Lung microvascular endothelial cell (primary cell): ENCODE data around the gene ELOVL3. TPM values are rescaled to one million over a fixed set of nuclear protein-coding genes. Genes with fewer than 3 reads are reported as not detected.
A peak's percentile ranks its signal among the peaks of the same experiment; 100 is the strongest.
"Not testable (repeated sequence)": the region's sequence is repeated elsewhere in the genome, so short reads cannot be mapped to it uniquely, and the experiment has no call there.

Experiments used
- DNase-seq, 2 donors: peaks; one replicate each; pipeline versions ENCODE4 v3.0.0 to v3.0.0-alpha.2; 2010; ENCODE audit warnings: low read depth in 2 of 2
- total RNA-seq: library from RNA; depleted of rRNA; stranded (reverse); fragments of >200 nt; gene quantifications from 2 replicates; pipeline ENCODE4 v1.2.1, GENCODE V29; 2014

Gene ELOVL3
- total RNA-seq, 1 donor from 2014 or later = not detected

DNA sequence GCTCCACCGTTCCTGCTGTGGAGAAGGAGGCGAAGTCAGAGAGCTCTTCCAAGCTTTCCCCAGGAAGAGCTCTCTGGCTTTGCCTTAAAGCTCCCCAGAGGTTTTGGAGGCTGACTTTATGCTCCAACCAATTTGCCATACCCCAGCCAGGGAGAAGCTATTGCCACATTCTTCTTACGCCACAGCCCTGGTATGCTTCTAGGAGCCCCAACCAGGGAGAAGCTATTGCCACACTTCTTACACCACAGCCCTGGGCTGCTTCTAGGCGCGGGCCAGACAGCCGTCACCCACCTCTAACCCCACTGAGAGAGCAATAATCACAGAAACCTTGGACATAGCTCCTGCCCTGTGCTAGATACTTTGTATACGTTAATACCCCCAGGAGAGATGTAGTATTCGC, 951 bp downstream of the ELOVL3 start:
- DNase-seq = no peak

DNA sequence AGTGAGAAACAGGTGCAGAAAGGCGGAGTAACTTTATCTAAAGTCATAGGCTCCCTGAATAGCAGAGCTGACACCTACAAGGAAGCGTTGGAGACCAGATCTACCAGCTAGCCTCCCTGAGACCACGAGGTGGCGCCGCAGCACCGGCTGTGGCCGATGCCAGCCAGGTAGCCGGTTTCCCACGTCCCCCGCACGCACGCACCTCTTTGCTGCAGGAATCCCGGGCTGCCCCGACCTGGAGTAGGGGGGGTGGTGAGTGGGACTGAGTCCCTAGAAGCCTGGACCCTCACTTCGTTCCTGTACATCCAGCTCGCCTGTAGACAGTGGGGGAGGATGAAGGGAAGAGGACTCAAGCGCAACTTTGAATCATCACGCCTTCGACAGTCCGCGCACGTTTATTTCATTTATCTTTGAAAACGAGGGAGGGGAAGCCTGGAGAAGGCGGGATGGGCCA, 3.7 kb downstream of the ELOVL3 start:
- DNase-seq = peak; percentile 77 to 88

DNA sequence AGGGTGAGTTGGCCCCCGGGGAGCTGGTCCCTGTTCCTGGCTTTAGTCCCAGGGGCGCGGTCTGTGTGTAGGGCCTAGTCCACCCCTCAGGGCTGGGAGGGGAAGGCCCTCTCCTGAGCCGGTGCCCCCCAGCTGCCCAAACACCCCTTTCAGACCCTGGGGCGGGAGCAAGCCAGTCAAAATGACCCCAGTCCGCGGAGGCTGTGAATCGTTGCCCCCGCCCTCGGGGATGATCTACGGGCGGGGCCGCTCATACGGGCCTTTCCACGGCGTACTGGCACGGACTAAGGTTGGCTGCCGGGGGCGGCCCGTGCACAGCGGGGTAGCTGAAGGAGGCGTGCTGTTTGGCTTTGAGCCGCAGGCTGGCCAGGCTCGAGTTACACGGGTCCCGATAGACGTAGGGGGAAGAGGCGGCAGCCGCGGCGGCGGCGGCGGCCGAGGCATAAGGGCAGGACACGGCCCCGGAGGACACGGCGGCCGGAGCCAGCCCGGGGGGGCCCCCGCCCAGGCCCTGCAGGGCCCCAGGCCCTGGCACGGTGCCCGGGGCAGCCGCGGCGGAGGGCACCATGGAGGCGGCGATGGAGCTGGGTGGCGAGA, 4.3 kb downstream of the ELOVL3 start:
- no peak for DNase-seq

DNA sequence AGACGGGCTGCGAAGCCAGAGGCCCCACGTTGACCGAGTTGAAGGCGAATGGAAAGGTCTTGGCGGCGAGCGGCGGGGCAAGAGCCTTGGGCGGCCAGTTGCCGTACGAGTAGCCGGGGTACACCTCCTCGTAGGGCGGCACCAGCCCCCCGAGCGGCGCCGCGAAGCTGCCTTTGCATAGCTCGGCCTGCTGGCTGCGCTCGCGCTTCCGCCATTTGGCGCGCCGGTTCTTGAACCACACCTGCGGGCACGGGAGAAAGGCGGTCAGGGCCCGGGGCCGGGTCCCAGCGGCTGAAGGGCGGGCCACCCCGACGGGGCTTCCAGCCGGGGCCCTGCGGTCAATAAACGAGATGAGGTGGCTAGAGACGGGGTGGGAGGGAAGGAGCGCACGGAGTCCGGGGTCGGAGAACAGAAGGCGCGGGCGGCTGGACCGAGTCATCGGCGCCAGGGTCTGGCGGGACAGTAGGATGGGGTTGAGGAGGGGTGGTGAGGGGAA, 4.8 kb downstream of the ELOVL3 start:
- DNase-seq = peak; percentile 37 to 51

DNA sequence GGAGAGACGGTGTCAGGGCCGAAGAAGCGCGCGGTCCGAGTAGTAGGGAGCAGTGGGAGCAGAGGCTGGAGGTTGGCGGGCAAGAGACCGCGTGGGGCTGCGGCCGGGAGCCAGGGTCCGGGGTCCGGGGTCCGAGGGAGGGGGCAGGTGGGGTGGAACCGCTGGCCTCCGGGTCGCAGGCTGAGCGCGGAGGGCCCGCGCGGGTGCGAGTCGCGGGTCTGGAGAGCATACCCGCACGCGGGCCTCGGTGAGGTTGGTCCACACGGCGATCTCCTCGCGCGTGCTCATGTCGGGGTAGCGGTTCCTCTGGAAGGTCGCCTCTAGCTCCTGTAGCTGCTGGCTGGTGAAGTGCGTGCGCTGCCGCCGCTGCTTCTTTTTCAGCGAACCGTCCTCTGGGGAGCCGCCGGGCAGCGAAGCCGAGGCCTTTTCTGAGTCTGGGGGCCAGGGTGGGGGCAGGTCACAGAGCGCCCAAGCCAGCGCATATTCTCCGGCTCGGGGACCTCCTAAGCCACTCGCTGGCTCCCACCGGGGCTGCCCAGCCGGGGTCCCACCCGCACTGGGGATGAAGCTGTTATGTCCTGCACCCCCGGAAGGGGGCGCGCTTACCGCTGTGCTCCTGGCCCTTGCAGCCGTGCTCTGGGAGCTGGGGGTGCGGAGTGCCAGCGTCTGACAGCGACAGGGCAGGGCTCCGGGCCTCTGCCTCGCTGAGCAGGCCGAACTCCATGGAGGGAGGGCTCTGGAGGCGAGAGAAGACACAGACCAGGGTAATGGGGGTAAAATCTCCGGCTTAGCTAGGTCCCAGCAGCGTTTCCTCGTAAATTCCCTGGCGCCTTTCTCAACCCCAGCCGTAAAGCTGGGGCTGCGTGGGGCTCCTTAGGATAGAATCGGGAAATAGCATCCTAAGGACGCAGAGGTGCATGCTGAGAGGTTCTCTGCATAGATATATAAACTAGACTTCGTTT, 5.5 kb downstream of the ELOVL3 start:
- DNase-seq = peak in 1 of 2 donors; percentile 58

DNA sequence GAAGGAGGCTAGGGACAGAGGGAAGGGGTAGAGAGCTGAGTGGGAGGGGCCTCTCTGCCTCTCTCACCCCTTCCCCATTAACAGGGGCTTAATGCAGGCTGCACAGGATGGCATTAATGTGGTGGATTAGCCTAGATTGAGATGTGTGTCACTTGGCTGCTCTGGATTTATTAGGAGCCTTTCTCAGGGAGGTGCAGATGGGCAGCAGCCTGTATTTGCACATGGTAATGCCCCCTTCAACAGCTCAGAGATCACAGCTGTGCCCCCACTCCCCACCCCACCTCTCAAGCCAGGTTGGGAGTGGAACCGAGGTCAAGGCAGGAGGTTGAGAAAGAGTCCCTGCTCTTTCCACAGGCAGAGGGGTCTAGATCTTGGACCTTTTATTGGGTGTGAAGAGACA, 7.9 kb downstream of the ELOVL3 start:
- no peak for DNase-seq

DNA sequence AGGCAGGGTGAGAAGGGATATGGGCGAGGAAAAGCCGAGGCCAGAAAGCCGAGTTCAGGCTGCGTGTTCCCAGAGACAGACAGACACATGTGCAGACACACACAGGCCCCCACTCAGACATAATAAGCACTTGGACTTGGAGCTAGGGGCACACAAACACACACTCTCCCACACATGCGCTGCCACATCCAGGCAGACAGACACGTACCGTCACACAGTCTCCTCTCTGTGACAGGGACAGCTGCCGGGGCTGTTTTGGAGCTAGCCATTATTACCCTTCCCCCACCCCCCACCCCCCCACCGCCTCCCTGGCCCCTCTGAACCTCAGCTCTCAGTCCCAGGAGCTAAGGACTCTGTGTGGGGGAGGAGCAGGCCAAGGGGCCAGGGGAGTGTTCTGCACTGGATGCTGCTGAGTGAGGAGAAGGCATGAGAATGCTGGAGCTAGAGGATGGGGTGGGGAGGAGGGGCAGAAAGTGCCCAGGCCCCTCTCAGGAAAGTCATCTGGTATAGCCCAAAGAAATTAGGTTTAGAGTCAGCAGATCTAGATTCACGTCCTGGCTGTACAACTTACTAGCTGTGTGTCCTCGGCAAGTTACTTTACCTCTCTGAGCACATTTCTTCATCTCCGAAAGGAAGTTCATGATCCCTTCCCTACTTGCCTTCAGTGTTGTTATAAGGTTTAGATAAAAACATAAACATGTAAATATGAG, 8.9 kb downstream of the ELOVL3 start:
- DNase-seq = no peak

DNA sequence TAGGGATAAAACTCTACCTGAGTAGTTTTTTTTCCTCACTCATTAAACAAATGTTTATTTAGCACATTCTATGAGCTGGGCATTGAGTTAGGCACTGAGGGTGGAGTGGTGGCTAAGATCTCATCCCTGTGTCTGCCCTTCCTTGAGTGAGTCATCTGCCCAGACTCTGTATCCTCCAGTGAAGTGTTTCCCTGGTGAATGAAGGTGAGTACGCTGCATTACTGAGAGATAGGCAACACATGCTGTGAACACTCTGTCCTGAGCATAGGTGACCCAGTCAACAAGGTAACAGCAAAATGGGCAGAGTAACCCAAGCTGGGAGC, 9.5 kb downstream of the ELOVL3 start:
- no peak for DNase-seq

DNA sequence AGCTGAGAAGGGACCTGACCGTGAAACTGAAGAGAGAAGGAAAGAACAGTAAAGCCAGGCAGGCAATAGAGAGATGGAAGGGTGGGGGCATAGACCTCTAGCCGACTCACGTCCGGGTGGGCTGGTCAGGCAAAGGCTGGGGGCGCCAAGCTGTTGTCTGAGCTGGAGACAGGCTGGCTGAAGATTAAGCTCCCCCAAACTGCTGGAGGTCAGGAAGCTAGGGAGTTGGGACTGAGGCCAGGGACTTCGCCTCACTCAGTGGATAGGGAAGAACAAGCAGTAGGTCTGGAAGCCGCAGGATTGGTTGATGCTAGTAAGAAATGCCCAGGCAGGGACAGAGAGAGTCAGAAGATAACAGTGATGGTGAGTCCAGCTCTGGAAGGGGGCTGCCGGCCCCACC, 9.9 kb downstream of the ELOVL3 start:
- DNase-seq = no peak

DNA sequence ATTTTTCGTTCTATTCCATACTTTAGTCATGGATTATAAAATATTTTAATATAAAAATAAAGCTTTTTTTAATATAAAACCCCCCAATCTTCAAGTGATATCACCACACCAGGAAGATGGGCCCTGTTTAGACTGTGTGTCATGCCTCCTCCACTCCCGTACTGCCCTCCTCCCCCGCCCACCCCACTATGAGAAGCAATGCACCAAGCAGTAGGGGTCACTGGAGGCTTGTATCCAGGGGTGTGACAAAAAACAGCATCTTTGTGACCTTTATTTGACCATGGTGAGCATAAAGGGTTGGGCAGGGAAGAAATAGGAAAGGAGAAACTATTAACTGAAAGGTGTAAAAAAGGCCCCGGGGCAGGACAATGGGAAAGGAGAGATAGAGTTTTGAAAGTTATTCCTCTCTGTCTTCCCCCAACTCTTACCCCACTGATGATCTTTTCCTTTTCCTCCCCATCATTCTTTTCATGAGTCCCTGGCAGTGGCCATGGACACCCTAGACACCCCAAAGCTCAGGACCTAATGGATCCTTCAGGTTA, 11.7 kb downstream of the ELOVL3 start:
- no peak for DNase-seq

DNA sequence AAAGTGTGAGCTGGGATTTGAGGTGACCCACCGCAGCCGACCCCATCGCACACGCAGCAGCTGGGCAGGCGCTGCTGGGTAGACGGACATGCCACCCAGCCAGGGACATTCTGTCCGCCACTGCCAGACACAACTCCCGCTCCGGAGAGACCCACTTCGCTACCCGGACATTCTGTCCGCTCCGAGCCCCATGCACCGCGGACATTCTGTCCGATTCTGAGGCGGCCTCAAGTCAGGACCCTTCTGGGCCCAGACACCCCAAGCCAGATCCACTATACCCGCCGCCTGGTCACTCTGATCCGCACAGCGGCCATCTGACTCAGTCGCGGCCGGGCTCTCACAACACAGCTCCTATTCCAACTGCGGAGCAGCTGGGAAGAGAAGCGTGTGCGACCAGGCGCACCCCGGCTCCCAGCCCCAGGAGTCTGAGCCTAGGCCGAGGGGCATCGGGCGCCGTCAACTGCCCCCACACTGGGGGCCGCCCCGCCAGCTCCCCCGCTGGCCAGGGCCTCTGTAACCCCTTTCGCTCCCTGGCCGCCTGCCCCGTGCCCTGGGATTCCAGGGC, 14.4 kb downstream of the ELOVL3 start:
- peak in 1 of 2 donors; percentile 28 for DNase-seq

DNA sequence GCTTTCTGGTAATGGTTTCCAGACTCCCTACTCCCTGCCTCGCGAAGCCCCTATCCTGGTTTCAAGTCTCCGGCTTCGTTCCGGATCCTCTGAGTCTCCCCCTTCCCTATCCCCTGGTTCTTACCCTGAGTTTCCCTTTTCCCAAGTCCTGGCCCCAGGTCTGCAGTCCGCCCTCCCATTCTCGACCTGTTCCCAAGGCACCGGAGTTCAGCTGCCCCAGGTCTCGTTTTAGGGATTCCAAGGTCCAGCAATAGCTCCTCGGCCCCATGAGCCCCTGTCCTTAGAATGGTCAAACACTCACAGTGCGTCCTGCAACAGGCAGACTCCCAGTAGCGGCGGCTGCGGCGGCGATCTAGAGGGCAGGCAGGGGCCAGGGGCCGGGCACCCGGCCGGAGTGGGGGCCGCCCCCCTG, 14.9 kb downstream of the ELOVL3 start:
- no peak for DNase-seq

DNA sequence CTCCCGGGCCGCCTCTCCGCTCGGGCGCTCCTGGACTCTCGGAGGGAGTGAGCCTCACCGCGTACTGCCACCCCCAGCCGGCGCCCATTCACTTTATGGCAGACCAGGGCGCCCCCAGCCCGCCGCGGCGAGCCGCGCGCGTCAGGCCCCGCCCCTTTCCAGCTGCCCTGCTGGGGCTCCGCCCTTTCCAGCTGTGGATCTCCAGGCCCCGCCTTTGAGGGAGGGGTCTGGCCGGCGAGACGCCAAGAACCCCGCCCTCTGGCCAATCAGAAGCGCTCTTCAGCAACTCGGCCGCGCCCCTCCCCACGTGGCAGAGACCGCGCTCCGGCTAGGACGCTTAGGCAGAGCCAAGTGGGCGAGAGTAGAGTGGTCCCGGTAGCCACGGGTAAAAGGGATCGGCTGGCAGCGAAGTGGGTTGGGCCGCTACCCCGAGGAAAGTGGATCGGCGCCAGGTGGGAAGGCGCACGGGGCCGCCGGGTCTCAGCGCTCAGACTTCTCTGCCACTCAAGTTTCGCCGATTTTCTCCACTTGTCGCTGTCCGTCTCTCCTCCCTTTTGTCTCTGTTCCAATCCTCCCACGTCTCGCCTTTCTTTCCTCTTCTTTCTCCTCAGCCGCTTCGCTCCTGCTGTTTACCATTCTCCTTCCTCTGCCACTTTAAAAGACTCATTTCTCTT, 15.5 kb downstream of the ELOVL3 start, which contains the start of gene PITX3:
Gene PITX3, minus strand, starts transcription at position 69 of the 674 bp plus-strand sequence. CDS start 9,432 bp downstream, outside the sequence.
- peak; percentile 84 to 93 for DNase-seq

DNA sequence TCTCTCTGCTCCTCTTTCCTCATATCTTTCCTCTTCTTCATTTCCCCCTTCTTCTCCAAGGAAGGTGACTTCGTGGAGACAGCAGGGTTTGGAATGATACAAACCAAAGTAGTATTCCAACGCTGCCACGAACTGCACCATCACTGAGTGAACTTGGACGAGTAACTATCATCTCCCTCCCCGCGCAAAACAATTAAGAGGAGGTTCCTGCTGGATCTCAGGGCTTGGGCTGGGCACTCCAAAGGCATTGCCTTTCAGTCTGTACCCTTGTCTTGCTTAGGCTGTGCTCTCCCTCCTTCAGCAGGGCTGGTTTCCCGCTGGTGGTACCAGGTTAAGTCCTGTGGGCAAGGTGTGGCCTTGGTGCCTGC, 16.0 kb downstream of the ELOVL3 start:
- no peak for DNase-seq

DNA sequence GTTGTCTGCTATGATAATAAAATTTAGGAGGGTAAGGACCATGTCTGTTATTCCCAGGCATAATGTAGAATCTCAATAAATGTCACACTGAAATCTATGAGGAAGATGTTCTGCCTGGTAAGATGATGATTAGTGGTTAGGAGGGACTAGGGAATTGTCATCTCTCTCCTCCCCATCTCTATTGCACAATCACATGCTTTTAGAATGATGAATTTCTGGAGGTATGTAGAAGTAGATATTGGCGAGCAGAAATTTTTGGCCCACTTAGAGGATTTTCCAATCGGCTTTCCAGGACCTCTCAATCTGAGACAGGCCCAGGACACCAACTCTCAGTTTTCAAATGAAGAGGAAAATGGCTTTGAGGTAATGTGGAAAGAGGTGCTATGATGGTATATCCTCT, 17.2 kb downstream of the ELOVL3 start:
- DNase-seq = no peak

DNA sequence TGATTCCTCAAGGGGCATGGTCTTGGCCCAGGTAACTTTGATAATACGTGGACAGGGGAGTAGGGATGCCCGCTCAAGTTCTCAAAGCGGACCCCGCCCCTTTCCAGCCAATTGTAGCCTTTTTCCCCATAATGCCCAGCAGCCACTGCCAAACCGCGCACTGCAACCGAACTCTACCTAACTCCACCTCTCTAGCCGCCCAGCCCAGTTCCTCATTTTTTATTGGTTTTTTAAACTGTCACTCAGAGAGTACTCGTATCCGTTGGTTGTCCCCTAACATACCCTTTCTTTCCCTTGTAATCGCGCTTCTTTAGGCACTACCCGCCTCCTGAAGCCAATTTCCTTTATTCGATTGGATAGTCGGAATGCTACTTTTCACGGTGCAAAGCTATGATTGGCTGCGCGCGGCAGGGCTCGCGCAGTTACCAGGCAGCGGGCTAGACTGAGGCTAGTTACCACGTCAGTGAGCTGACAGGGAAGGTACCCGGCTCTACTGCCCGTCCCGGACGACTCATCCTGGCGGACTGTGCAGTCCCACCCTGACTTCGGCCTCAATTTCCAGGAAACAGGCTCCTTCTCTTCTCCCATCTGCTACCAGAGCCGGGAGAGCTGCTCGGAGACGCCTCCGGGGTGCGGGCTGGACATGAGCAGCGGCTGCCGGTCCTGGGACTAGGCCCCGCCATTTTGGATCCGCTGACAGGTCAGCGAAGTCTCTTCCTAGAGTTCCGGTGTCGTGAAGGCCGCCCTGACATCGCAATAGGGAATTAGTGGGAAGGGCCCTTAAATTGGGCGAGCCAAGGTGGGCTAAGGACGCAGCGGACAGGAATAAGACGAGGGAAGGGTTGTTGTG, 19.2 kb downstream of the ELOVL3 start, which contains the start of gene GBF1:
Gene GBF1, plus strand, starts transcription at position 451 of the 850 bp plus-strand sequence. CDS start 13,407 bp downstream, outside the sequence.
- DNase-seq = peak; percentile 99 to 100

DNA sequence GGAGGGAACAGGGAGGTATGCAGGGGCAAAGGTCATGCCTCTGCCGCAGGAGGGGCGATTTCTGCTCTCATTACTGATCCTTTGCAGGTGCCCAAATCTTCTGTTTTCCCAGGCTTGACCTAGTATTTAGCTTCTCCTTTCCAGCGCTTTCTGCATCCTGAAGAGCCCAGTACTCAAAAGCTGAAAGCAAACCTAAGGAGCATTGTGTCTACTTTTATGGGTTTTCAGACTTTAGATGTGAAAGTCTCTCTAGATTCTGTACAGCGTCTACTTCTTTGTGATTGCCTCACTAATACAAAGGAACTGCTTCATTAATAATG, 19.8 kb downstream of the ELOVL3 start:
- DNase-seq = no peak

DNA sequence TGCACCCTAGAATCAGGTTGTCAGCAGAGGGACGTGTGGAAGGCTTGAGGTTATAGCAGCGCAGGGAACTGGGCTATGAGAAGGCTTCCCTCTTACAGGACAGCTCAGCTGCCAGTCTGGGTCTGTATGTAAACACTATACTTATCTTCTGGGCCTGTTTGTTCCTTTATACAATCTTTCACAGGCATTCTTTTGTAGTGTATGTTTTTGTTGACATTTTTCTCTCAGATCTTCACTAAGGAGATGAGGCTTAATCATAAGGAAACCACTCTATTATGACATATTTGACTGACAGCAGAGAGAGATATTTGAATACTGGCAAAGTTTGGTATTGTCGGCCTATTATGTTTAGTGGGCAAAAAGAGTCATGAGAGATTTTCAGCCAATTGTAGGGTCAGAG, 20.2 kb downstream of the ELOVL3 start:
- peak in 1 of 2 donors; percentile 61 for DNase-seq

DNA sequence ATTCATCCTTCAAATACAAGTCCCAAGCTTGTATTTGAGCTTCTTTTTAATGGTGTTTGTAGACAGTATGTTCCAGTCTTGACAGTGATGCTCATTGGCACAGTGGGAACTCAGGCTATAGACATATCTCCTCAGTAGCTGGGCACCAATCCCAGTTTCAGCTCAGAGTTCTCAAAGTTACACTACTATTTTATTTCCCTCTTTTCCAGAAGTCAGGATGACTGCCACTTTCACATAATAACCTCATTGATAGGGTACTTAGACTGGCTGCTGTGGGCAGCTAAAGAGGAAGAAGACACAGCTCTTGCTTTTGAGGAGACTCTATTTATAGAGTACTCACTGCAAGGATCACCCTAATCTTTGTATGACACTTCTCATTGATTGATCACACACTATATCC, 21.6 kb downstream of the ELOVL3 start:
- DNase-seq = no peak

DNA sequence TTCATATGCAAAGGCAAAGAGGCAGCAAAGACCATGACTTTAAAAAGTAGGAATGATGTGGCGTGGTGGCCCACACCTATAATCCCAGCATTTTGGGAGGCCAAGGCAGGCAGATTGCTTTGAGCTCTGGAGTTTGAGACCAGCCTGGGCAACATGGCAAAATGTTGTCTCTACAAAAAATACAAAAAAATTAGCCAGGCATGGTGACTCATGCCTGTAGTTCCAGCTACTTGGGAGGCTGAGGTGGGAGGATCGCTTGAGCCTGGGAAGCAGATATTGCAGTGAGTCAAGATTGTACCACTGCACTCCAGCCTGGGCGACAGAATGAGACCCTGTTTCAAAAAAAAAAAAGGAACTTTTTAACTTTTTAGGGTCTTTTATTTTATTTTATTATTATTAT, 26.4 kb downstream of the ELOVL3 start:
- DNase-seq = not testable (repeated sequence)
